Measurements from ENCODE around the gene GAGE10. TPM values are rescaled to one million over a fixed set of nuclear protein-coding genes. Genes with fewer than 3 reads are reported as not detected.
A peak's percentile ranks its signal among the peaks of the same experiment; 100 is the strongest.

GAGE10 gene
- total and polyA plus RNA-seq, 3 experiments from 2014 or later: not detected

GRCh38 chrX:49269767-49270248, 33.6 kb upstream of the GAGE10 start, which contains the start of gene PPP1R3F:
Gene PPP1R3F, plus strand, starts transcription at chrX:49269793. Its CDS starts 77 bp downstream, at chrX:49269870.
- Histone ChIP-seq H3K36me3 (ENCODE audit: insufficient read depth, low read length) (no peaks in the 10 kb centered on the region), H3K4me1 (ENCODE audit: insufficient read depth, low read length) (peaks cover 40% of the 10 kb centered on the region), H3K27me3 (ENCODE audit: insufficient read depth, low read length, poor library complexity, severe bottlenecking) (no peaks in the 10 kb centered on the region), H3K4me3 (ENCODE audit: low read length) (peak within 1 kb of the TSS; percentile 82), H3K9me3 (ENCODE audit: low read length) (no peaks in the 10 kb centered on the region), H3K27ac (ENCODE audit: low read depth, low read length) (peak within 1 kb of the TSS; percentile 99)
- ChIA-PET POLR2A (interaction anchor here (0.6 to 1.5 kb wide), 5 partner anchors 11 to 84 kb away, joined by 3 to 8 read pairs (median 5); partner anchors contain the start of genes CCDC22 and PRICKLE3), CTCF (interaction anchor here (0.9 to 1.6 kb wide), 3 partner anchors 12 to 114 kb away, joined by 3 to 10 read pairs (median 4); no protein-coding TSS in a partner anchor)
- H3K4me1 Mint-ChIP-seq: peaks cover 51 to 62% (median 57%) of the 10 kb centered on the region in 3 donors
- peak in 1 of 5 donors; percentile 24 for DNase-seq
- peaks cover 0 to 7% (median 0%) of the 10 kb centered on the region in 3 donors for H3K36me3 Mint-ChIP-seq
- H3K4me3 Mint-ChIP-seq: peak within 1 kb of the TSS; percentile 90 to 99 (median 96)
- H3K27me3 Mint-ChIP-seq: peaks cover 0 to 3% of the 10 kb centered on the region in 2 donors
- H3K9me3 Mint-ChIP-seq: no peaks in the 10 kb centered on the region
- peak within 1 kb of the TSS; percentile 99 to 100 (median 100) for H3K27ac Mint-ChIP-seq

- no peaks in the 10 kb centered on the region for H3K27me3 ChIP-seq (ENCODE audit: insufficient read depth, low read length, poor library complexity, severe bottlenecking)
- Mint-ChIP-seq H3K4me1 (peaks cover 53 to 64% (median 58%) of the 10 kb centered on the region in 3 donors), H3K9me3 (no peaks in the 10 kb centered on the region), H3K36me3 (peaks cover 0 to 8% (median 0%) of the 10 kb centered on the region in 3 donors), H3K27ac (peak overlapping the region in 6 of 8 donors; percentile 52 to 95 (median 85)), H3K27me3 (peaks cover 0 to 3% of the 10 kb centered on the region in 2 donors), H3K4me3 (peak overlapping the region; percentile 60 to 87 (median 75))
- H3K4me1 ChIP-seq (ENCODE audit: insufficient read depth, low read length): peaks cover 46% of the 10 kb centered on the region
- H3K9me3 ChIP-seq (ENCODE audit: low read length): no peaks in the 10 kb centered on the region
- H3K4me3 ChIP-seq (ENCODE audit: low read length): peak overlapping the region; percentile 56
- ChIA-PET CTCF (no interaction called here), POLR2A (interaction anchor here (0.6 to 1.5 kb wide), 2 partner anchors 35 to 39 kb away, joined by 3 to 5 read pairs; partner anchors contain the start of gene CCDC22)
- no peak for DNase-seq
- H3K36me3 ChIP-seq (ENCODE audit: insufficient read depth, low read length): no peaks in the 10 kb centered on the region
- H3K27ac ChIP-seq (ENCODE audit: low read depth, low read length): peak overlapping the region; percentile 99
These were observed 33.1 kb upstream of the GAGE10 start for GRCh38 chrX:49270249-49270921.

DNA sequence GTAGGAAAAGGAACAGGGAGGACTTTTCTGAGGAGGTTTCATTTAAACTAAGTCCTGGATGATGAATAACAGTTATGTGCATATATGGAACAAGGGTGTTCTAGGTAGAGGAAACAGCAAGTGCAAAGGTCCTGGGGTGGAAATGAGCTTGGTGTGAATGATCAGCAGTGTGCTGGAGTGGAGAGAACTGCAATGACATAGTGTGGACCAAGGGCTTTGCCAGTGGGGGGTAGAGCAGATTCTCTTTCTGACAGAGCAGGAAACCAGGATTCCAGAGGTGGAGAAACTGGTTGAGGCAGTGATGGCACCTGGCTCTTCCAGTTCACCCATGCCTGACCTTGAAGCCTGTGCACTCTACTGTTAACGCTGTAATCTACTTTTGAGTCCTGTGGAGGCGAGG, 32.1 kb upstream of the GAGE10 start:
- no peak overlapping the region for H3K27ac ChIP-seq (ENCODE audit: low read depth, low read length)
- no peaks in the 10 kb centered on the region for H3K9me3 Mint-ChIP-seq
- ChIA-PET POLR2A (interaction anchor here (1.5 kb wide), 1 partner anchor 80 kb away, joined by 5 read pairs; no protein-coding TSS in a partner anchor), CTCF (no interaction called here)
- H3K4me3 ChIP-seq (ENCODE audit: low read length): peak overlapping the region; percentile 56
- H3K4me1 ChIP-seq (ENCODE audit: insufficient read depth, low read length): peaks cover 56% of the 10 kb centered on the region
- no peaks in the 10 kb centered on the region for H3K9me3 ChIP-seq (ENCODE audit: low read length)
- H3K27me3 Mint-ChIP-seq: peaks cover 0 to 3% of the 10 kb centered on the region in 2 donors
- peak overlapping the region; percentile 52 to 95 (median 84) for H3K27ac Mint-ChIP-seq
- H3K36me3 ChIP-seq (ENCODE audit: insufficient read depth, low read length): no peaks in the 10 kb centered on the region
- H3K4me3 Mint-ChIP-seq: peak overlapping the region; percentile 60 to 87 (median 75)
- no peak for DNase-seq
- peaks cover 61 to 73% (median 68%) of the 10 kb centered on the region in 3 donors for H3K4me1 Mint-ChIP-seq
- no peaks in the 10 kb centered on the region for H3K27me3 ChIP-seq (ENCODE audit: insufficient read depth, low read length, poor library complexity, severe bottlenecking)
- H3K36me3 Mint-ChIP-seq: peaks cover 0 to 8% (median 0%) of the 10 kb centered on the region in 3 donors

GRCh38 chrX:49272421-49272820, 31.0 kb upstream of the GAGE10 start:
- peak overlapping the region; percentile 31 for H3K27ac ChIP-seq (ENCODE audit: low read depth, low read length)
- ChIA-PET CTCF (no interaction called here), POLR2A (interaction anchor here (0.7 to 1.5 kb wide), 7 partner anchors 8 to 698 kb away, joined by 3 to 8 read pairs (median 4); partner anchors contain the start of gene RBM3)
- H3K4me3 Mint-ChIP-seq: peak overlapping the region; percentile 60 to 86 (median 75)
- peak in 1 of 5 donors; percentile 31 for DNase-seq
- H3K27me3 ChIP-seq (ENCODE audit: insufficient read depth, low read length, poor library complexity, severe bottlenecking): no peaks in the 10 kb centered on the region
- H3K4me3 ChIP-seq (ENCODE audit: low read length): peak overlapping the region; percentile 56
- peaks cover 66% of the 10 kb centered on the region for H3K4me1 ChIP-seq (ENCODE audit: insufficient read depth, low read length)
- H3K9me3 Mint-ChIP-seq: no peaks in the 10 kb centered on the region
- no peaks in the 10 kb centered on the region for H3K9me3 ChIP-seq (ENCODE audit: low read length)
- peak overlapping the region; percentile 79 to 95 (median 90) for H3K27ac Mint-ChIP-seq
- H3K4me1 Mint-ChIP-seq: peaks cover 69 to 83% (median 78%) of the 10 kb centered on the region in 3 donors
- peaks cover 0 to 2% of the 10 kb centered on the region in 2 donors for H3K27me3 Mint-ChIP-seq
- no peaks in the 10 kb centered on the region for H3K36me3 ChIP-seq (ENCODE audit: insufficient read depth, low read length)
- H3K36me3 Mint-ChIP-seq: peaks cover 0 to 8% (median 0%) of the 10 kb centered on the region in 3 donors

DNA sequence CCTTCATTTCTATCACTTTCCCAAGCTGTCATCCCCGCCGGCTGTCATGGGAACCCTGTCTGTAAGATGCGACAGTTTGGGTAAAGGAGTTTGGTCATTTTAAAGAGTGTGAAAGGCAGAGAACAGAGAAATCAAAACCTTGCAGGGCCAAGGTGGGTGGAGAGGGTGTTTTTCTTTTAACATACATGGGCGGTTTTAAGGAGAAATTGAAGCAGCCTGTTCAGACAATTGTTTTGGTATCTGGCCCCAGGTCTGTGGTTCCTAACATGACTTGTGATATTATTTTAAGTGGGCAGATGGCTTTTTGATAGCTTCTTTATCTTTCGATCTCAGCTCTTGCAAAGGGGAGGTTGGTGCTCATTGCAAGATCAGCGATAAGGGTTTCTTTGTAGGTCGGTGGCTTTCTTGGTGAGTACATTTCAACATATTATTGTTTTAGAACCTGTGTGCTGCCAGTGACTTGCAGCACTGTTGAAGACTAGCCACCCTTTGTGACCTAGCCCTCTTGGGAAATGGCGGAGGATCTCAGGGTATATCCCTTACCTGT, 30.2 kb upstream of the GAGE10 start:
- Histone ChIP-seq H3K27me3 (ENCODE audit: insufficient read depth, low read length, poor library complexity, severe bottlenecking) (no peaks in the 10 kb centered on the region), H3K4me3 (ENCODE audit: low read length) (peak overlapping the region; percentile 56), H3K4me1 (ENCODE audit: insufficient read depth, low read length) (peaks cover 73% of the 10 kb centered on the region), H3K27ac (ENCODE audit: low read depth, low read length) (peak overlapping the region; percentile 31), H3K9me3 (ENCODE audit: low read length) (no peaks in the 10 kb centered on the region), H3K36me3 (ENCODE audit: insufficient read depth, low read length) (no peaks in the 10 kb centered on the region)
- Mint-ChIP-seq H3K4me1 (peaks cover 74 to 85% (median 83%) of the 10 kb centered on the region in 3 donors), H3K27me3 (peaks cover 0 to 2% of the 10 kb centered on the region in 2 donors), H3K27ac (peak overlapping the region; percentile 24 to 95 (median 86)), H3K36me3 (peaks cover 0 to 8% (median 0%) of the 10 kb centered on the region in 3 donors), H3K9me3 (no peaks in the 10 kb centered on the region), H3K4me3 (peak overlapping the region; percentile 60 to 86 (median 75))
- DNase-seq: peak in 3 of 5 donors; percentile 57 to 76 (median 75)
- POLR2A ChIA-PET: interaction anchor here (0.7 to 1.5 kb wide), 5 partner anchors 7 to 699 kb away, joined by 3 to 4 read pairs (median 3); partner anchors contain the start of gene RBM3
- CTCF ChIA-PET: no interaction called here

GRCh38 chrX:49276207-49276606, 27.2 kb upstream of the GAGE10 start:
- H3K27ac ChIP-seq (ENCODE audit: low read depth, low read length): no peak overlapping the region
- ChIA-PET POLR2A (no interaction called here), CTCF (interaction anchor here (0.8 to 1.6 kb wide), 3 partner anchors 16 to 84 kb away, joined by 3 to 4 read pairs (median 3); no protein-coding TSS in a partner anchor)
- peak overlapping the region in 4 of 7 donors; percentile 29 to 81 (median 54) for H3K4me3 Mint-ChIP-seq
- peaks cover 79% of the 10 kb centered on the region for H3K4me1 ChIP-seq (ENCODE audit: insufficient read depth, low read length)
- H3K27me3 ChIP-seq (ENCODE audit: insufficient read depth, low read length, poor library complexity, severe bottlenecking): no peaks in the 10 kb centered on the region
- H3K9me3 ChIP-seq (ENCODE audit: low read length): no peaks in the 10 kb centered on the region
- H3K4me3 ChIP-seq (ENCODE audit: low read length): no peak overlapping the region
- H3K27me3 Mint-ChIP-seq: peaks cover 0 to 4% of the 10 kb centered on the region in 2 donors
- no peaks in the 10 kb centered on the region for H3K9me3 Mint-ChIP-seq
- DNase-seq: no peak
- peaks cover 72 to 94% (median 84%) of the 10 kb centered on the region in 3 donors for H3K4me1 Mint-ChIP-seq
- no peaks in the 10 kb centered on the region for H3K36me3 ChIP-seq (ENCODE audit: insufficient read depth, low read length)
- H3K27ac Mint-ChIP-seq: peak overlapping the region in 5 of 8 donors; percentile 78 to 90 (median 80)
- peaks cover 0 to 4% (median 0%) of the 10 kb centered on the region in 3 donors for H3K36me3 Mint-ChIP-seq

GRCh38 chrX:49276671-49277534, 26.5 kb upstream of the GAGE10 start:
- peak overlapping the region; percentile 27 to 66 (median 37) for H3K4me3 Mint-ChIP-seq
- DNase-seq: no peak

More at GRCh38 chrX:49276671-49277534, 26.5 kb upstream of the GAGE10 start:
- Mint-ChIP-seq H3K4me1 (peaks cover 66 to 89% (median 78%) of the 10 kb centered on the region in 3 donors), H3K27me3 (peaks cover 0 to 4% of the 10 kb centered on the region in 2 donors), H3K9me3 (no peaks in the 10 kb centered on the region), H3K27ac (peak overlapping the region; percentile 69 to 90 (median 78)), H3K36me3 (peaks cover 0 to 2% (median 0%) of the 10 kb centered on the region in 3 donors)
- Histone ChIP-seq H3K27ac (ENCODE audit: low read depth, low read length) (no peak overlapping the region), H3K27me3 (ENCODE audit: insufficient read depth, low read length, poor library complexity, severe bottlenecking) (no peaks in the 10 kb centered on the region), H3K4me1 (ENCODE audit: insufficient read depth, low read length) (peaks cover 74% of the 10 kb centered on the region), H3K36me3 (ENCODE audit: insufficient read depth, low read length) (no peaks in the 10 kb centered on the region), H3K4me3 (ENCODE audit: low read length) (no peak overlapping the region), H3K9me3 (ENCODE audit: low read length) (no peaks in the 10 kb centered on the region)
- ChIA-PET CTCF (interaction anchor here (1.6 kb wide), 1 partner anchor 15 kb away, joined by 4 read pairs; no protein-coding TSS in a partner anchor), POLR2A (no interaction called here)
